ENCODE data around the gene TTC28.

TTC28 gene

GRCh38 chr22:27980424-27981148, 699.1 kb downstream of the TTC28 start:
- no peak for DNase-seq

- no peak for DNase-seq
Observed at GRCh38 chr22:27978802-27979201, 700.8 kb downstream of the TTC28 start.

- no peak for DNase-seq
Observed at GRCh38 chr22:27978317-27978716, 701.3 kb downstream of the TTC28 start.

GRCh38 chr22:27976586-27976985, 703.1 kb downstream of the TTC28 start:
- no peak for DNase-seq

GRCh38 chr22:27975381-27976013, 704.1 kb downstream of the TTC28 start:
- DNase-seq, result no peak

- DNase-seq, result no peak
Observed at GRCh38 chr22:27973846-27974245, 705.8 kb downstream of the TTC28 start.

- DNase-seq, result no peak
Observed at GRCh38 chr22:27972732-27973698, 706.6 kb downstream of the TTC28 start.

GRCh38 chr22:27971926-27972325, 707.7 kb downstream of the TTC28 start:
- DNase-seq, result no peak

- no peak for DNase-seq
Observed at GRCh38 chr22:27970596-27971220, 708.9 kb downstream of the TTC28 start.

- DNase-seq, result no peak
Observed at GRCh38 chr22:27966168-27967064, 713.2 kb downstream of the TTC28 start.

- DNase-seq, result no peak
Observed at GRCh38 chr22:27962268-27963044, 717.2 kb downstream of the TTC28 start.

- no peak for DNase-seq
Observed at GRCh38 chr22:27961680-27962079, 718.0 kb downstream of the TTC28 start.

- DNase-seq, result no peak
Observed at GRCh38 chr22:27961182-27961581, 718.5 kb downstream of the TTC28 start.

GRCh38 chr22:27959335-27960090, 720.1 kb downstream of the TTC28 start:
- no peak for DNase-seq

GRCh38 chr22:27952779-27953178, 726.9 kb downstream of the TTC28 start:
- DNase-seq, result no peak

- DNase-seq, result no peak
Observed at GRCh38 chr22:27952091-27952490, 727.5 kb downstream of the TTC28 start.

- DNase-seq, result no peak
Observed at GRCh38 chr22:27949421-27949820, 730.2 kb downstream of the TTC28 start.

GRCh38 chr22:27948569-27948968, 731.1 kb downstream of the TTC28 start:
- no peak for DNase-seq

- DNase-seq, result no peak
Observed at GRCh38 chr22:27947448-27947847, 732.2 kb downstream of the TTC28 start.

GRCh38 chr22:27941143-27941542, 738.5 kb downstream of the TTC28 start:
- DNase-seq, result no peak
